Glutamatergic neuron (in vitro differentiated cells): ENCODE data around the gene DHH. TPM values are rescaled to one million over a fixed set of nuclear protein-coding genes. Genes with fewer than 3 reads are reported as not detected.
A peak's percentile ranks its signal among the peaks of the same experiment; 100 is the strongest.

Experiments
- DNase-seq: peaks from one replicate; pipeline ENCODE4 v3.0.0; 2022
- H3K27ac Mint-ChIP-seq: one replicate; pipeline ENCODE4 v1.8.0; 2020; ENCODE audit warnings: mild to moderate bottlenecking, mixed read lengths, inconsistent platforms; ENCODE audit not compliant: unreplicated experiment
- H3K27me3 Mint-ChIP-seq: one replicate; pipeline ENCODE4 v1.8.0; 2020; ENCODE audit warnings: mild to moderate bottlenecking, moderate library complexity, mixed read lengths, inconsistent platforms; ENCODE audit not compliant: unreplicated experiment
- H3K36me3 Mint-ChIP-seq: one replicate; pipeline ENCODE4 v1.8.0; 2020; ENCODE audit warnings: mild to moderate bottlenecking, mixed read lengths, inconsistent platforms; ENCODE audit not compliant: unreplicated experiment
- H3K4me1 Mint-ChIP-seq: one replicate; pipeline ENCODE4 v1.8.0; 2020; ENCODE audit warnings: mild to moderate bottlenecking, low read depth, mixed read lengths, inconsistent platforms; ENCODE audit not compliant: unreplicated experiment
- H3K4me3 Mint-ChIP-seq: one replicate; pipeline ENCODE4 v1.8.0; 2020; ENCODE audit warnings: mild to moderate bottlenecking, mixed read lengths, inconsistent platforms; ENCODE audit not compliant: unreplicated experiment
- H3K9me3 Mint-ChIP-seq: one replicate; pipeline ENCODE4 v1.8.0; 2020; ENCODE audit warnings: mild to moderate bottlenecking, moderate library complexity, mixed read lengths, inconsistent platforms; ENCODE audit not compliant: unreplicated experiment
- total RNA-seq: library from RNA; stranded (reverse); fragmentation: NEBNext Ultra II Directional; extraction: Animal tissue kit (Norgen Biotek cat#: 25700); gene quantifications from one replicate; pipeline ENCODE4 v1.2.1, GENCODE V29; 2021; ENCODE audit not compliant: unreplicated experiment
- TF ChIP-seq, protein P1 (sequence below): fragments of 200-600 bp; sonication (generic); IDR thresholded peaks from one replicate; pipeline ENCODE4 v1.5.0; 2021; ENCODE audit not compliant: partially characterized antibody, unreplicated experiment

Gene DHH
- total RNA-seq, 1 donor from 2014 or later = 1.2 TPM

DNA sequence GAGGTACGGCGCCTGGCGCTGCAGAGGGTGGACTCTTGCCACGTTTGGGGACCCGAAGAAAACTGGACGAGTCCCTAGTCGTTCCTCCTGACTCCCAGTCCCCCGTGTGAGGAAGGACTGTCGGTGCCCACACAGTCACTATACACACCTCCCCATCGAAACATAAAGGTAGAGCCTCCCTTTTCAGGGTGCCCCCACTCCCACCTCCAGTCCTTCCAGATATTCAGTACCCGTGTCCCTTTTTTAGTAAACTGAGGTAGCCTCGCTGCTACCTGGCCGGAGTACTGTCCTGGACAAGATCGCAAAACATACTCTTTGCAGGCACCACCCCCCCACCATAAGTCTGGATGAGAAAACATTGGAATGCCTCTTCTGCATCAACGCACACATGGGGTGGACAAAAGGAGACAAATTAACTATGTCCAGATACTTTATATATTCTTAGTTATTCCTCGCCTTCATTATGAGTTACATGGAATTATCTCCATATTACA, 33.4 kb downstream of the DHH start:
- TF ChIP-seq, protein P1, sequence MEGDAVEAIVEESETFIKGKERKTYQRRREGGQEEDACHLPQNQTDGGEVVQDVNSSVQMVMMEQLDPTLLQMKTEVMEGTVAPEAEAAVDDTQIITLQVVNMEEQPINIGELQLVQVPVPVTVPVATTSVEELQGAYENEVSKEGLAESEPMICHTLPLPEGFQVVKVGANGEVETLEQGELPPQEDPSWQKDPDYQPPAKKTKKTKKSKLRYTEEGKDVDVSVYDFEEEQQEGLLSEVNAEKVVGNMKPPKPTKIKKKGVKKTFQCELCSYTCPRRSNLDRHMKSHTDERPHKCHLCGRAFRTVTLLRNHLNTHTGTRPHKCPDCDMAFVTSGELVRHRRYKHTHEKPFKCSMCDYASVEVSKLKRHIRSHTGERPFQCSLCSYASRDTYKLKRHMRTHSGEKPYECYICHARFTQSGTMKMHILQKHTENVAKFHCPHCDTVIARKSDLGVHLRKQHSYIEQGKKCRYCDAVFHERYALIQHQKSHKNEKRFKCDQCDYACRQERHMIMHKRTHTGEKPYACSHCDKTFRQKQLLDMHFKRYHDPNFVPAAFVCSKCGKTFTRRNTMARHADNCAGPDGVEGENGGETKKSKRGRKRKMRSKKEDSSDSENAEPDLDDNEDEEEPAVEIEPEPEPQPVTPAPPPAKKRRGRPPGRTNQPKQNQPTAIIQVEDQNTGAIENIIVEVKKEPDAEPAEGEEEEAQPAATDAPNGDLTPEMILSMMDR = no peak
- H3K27me3 Mint-ChIP-seq = peaks cover 16% of the 10 kb centered on the region
- no peaks in the 10 kb centered on the region for H3K36me3 Mint-ChIP-seq
- peaks cover 11% of the 10 kb centered on the region for H3K9me3 Mint-ChIP-seq
- H3K4me3 Mint-ChIP-seq = peak overlapping the region; percentile 96
- H3K27ac Mint-ChIP-seq = peak overlapping the region; percentile 87
- H3K4me1 Mint-ChIP-seq = peaks cover 19% of the 10 kb centered on the region
- no peak for DNase-seq

DNA sequence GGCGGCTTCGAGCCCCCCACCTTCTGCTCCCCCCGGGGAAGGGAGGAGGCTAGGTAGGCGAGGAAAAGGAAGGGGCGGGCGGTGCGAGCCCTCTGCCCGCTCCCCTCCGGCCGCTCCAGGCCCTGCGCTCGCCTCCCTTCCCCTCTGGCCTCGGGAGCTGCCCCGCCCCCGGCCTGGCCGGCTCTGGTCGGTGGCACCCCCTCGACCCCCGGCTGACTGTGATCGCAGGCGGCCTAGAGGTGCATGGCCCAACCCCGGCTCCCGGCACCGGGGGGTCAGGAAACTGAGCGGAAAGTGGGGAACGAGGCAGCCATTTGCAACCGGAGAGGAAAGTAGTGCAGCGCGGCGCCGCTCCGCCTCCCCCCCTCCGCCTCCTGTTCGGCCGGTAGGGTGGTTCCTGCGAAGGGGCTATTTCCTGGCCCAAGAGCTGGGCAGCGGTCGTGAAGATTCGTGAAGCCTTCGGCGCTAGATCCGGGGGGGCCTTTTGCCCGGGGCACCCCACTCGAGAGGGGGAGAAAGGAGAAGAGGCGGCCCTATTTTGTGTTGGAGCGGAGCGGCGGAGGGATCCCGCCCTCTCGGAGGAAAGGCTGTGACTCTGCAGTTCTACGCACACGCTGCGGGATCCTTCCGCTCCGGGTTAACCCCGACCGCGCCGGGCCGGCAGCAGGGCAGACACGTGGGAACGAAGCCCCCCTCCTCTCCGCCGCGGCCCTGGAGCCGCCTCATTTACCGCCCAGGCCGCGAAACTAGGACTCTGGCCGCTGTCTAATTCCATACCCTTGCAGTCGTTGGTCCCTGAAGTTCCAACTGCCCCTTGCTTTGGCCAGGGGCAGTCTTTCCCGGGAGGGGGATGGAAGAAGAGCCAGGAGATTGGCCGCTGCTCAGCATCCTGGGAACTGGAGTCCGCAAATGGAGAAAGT, 34.1 kb downstream of the DHH start, which contains the start of gene KMT2D:
KMT2D (minus strand) TSS at position 558 of the 920 bp plus-strand sequence. CDS start 5,470 bp downstream, outside the sequence.
- Mint-ChIP-seq H3K27ac (peak within 1 kb of the TSS; percentile 95), H3K27me3 (peaks cover 18% of the 10 kb centered on the region), H3K4me1 (peaks cover 26% of the 10 kb centered on the region), H3K9me3 (peaks cover 11% of the 10 kb centered on the region), H3K4me3 (peak within 1 kb of the TSS; percentile 98), H3K36me3 (no peaks in the 10 kb centered on the region)
- DNase-seq = peak; percentile 93
- TF ChIP-seq, protein P1 = no peak

DNA sequence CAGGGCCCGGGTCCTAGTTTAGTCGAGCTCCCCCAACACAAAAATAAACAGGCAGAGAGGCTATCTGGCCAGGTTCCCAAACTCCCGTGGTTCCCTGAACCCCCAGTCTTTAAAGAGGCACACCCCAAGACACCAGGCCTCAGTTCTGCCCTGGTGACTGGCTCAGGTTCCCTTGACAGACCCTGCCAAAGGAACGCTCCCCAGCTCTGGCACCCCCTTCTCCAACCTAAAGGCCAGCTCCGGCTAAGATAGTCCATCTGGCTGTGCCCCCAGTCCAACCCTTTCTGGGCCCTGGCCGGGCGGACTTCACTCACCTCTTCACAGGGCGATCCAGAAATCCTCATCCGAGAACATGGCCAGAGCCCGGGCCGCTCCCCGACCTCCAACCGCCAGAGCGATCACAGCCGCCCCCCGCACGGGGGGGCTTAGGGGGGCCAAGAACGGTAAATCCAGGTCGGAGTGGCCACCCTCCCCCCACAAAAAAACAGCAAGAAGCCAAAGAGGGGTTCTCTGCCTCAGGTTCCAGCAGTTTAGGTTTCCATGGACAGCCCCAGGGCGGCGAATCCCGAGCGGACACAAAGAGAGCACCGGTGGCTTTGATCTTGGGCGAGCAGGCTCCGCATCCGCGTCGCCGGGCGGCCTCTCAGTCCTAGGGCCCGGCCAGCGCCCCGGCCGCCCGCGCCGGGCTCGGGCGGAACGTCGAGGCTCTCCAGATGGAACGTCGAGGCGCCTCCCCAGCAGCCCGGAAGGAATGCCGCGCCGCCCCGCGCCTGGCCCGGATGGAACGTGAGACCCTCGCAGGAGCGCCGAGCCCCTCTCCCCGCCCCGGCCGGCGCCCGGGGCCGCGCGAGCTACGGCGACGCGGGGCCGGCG, 35.1 kb downstream of the DHH start:
- peaks cover 29% of the 10 kb centered on the region for H3K4me1 Mint-ChIP-seq
- H3K27ac Mint-ChIP-seq = peak overlapping the region; percentile 93
- no peaks in the 10 kb centered on the region for H3K36me3 Mint-ChIP-seq
- peak; percentile 54 for DNase-seq
- peaks cover 16% of the 10 kb centered on the region for H3K27me3 Mint-ChIP-seq
- H3K4me3 Mint-ChIP-seq = peak overlapping the region; percentile 98
- H3K9me3 Mint-ChIP-seq = peaks cover 11% of the 10 kb centered on the region
- TF ChIP-seq, protein P1 = no peak

DNA sequence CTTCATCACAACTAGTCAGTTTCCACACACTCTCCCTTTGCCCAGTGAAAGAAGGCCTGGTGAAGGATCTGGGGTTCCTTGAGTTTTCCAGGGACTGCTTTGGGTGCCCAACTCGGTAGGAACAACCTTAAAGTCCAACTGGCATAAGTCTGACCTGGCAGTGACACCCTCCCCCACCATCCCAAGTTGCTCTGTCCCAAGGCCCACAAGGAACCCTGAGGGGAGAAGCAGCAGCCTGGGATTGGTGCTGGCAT, 35.6 kb downstream of the DHH start:
- Mint-ChIP-seq H3K4me3 (peak overlapping the region; percentile 98), H3K36me3 (no peaks in the 10 kb centered on the region), H3K9me3 (peaks cover 11% of the 10 kb centered on the region)

More for the DNA sequence above, 35.6 kb downstream of the DHH start:
- TF ChIP-seq, protein P1 = no peak
- DNase-seq = no peak
- Mint-ChIP-seq H3K27ac (peak overlapping the region; percentile 93), H3K4me1 (peaks cover 28% of the 10 kb centered on the region), H3K27me3 (peaks cover 16% of the 10 kb centered on the region)
